Neural progenitor cell (in vitro differentiated cells): ENCODE measurements around the gene DCP2. TPM values are rescaled to one million over a fixed set of nuclear protein-coding genes. Genes with fewer than 3 reads are reported as not detected.

ENCODE experiments used
- DNase-seq: peaks from one replicate; pipeline ENCODE4 v3.0.0-alpha.2; 2016; ENCODE audit warnings: low spot score
- H2AFZ ChIP-seq: fragments of 200-600 bp; sonication (generic); replicated peaks from 2 replicates; pipeline ENCODE4 v1.6.1; 2016; ENCODE audit warnings: antibody characterized with exemption
- H3F3A ChIP-seq: fragments of 200-600 bp; sonication (generic); 2 replicates; pipeline ENCODE4 v1.6.1; 2016; ENCODE audit warnings: antibody characterized with exemption, low read depth
- H3K27ac ChIP-seq: fragments of 200-600 bp; sonication (generic); 2 replicates; pipeline ENCODE4 v1.5.1; 2016; ENCODE audit warnings: mild to moderate bottlenecking
- H3K27me3 ChIP-seq: fragments of 200-600 bp; sonication (generic); 2 replicates; pipeline ENCODE4 v1.6.1; 2016; ENCODE audit warnings: mild to moderate bottlenecking, moderate library complexity
- H3K36me3 ChIP-seq: fragments of 200-600 bp; sonication (generic); 2 replicates; pipeline ENCODE4 v1.5.1; 2016
- H3K4me1 ChIP-seq: fragments of 200-600 bp; sonication (generic); 2 replicates; pipeline ENCODE4 v1.6.1; 2016; ENCODE audit warnings: mixed run types
- H3K4me2 ChIP-seq: fragments of 200-600 bp; sonication (generic); 2 replicates; pipeline ENCODE4 v1.6.1; 2016
- H3K4me3 ChIP-seq: fragments of 200-600 bp; sonication (generic); 2 replicates; pipeline ENCODE4 v1.5.1; 2016
- H3K79me2 ChIP-seq: fragments of 200-600 bp; sonication (generic); 2 replicates; pipeline ENCODE4 v1.6.1; 2016; ENCODE audit warnings: low read depth
- H3K9ac ChIP-seq: fragments of 200-600 bp; sonication (generic); 2 replicates; pipeline ENCODE4 v1.6.1; 2016
- H3K9me3 ChIP-seq: fragments of 200-600 bp; sonication (generic); 2 replicates; pipeline ENCODE4 v1.5.1; 2016; ENCODE audit warnings: low read depth
- H4K20me1 ChIP-seq: fragments of 200-600 bp; sonication (generic); 2 replicates; pipeline ENCODE4 v1.6.1; 2016; ENCODE audit warnings: low read depth
- H3K27ac Mint-ChIP-seq: 3 replicates; pipeline ENCODE4 v1.8.0; 2021; ENCODE audit warnings: mixed read lengths
- H3K27me3 Mint-ChIP-seq: 2 replicates; pipeline ENCODE4 v1.8.0; 2022; ENCODE audit warnings: low read depth, mild to moderate bottlenecking, inconsistent platforms, moderate library complexity, mixed read lengths; ENCODE audit not compliant: insufficient read depth
- H3K36me3 Mint-ChIP-seq: 3 replicates; pipeline ENCODE4 v1.8.0; 2021; ENCODE audit warnings: mixed read lengths
- H3K4me1 Mint-ChIP-seq: 3 replicates; pipeline ENCODE4 v1.8.0; 2021; ENCODE audit warnings: mixed read lengths
- H3K4me3 Mint-ChIP-seq: 3 replicates; pipeline ENCODE4 v1.8.0; 2021; ENCODE audit warnings: mild to moderate bottlenecking, moderate library complexity, mixed read lengths
- H3K9me3 Mint-ChIP-seq: 3 replicates; pipeline ENCODE4 v1.8.0; 2020; ENCODE audit warnings: mixed read lengths
- EZH2 ChIP-seq: fragments of 200-600 bp; sonication (generic); IDR thresholded peaks from 2 replicates; pipeline ENCODE4 v1.6.1; 2017; ENCODE audit warnings: antibody characterized with exemption, mild to moderate bottlenecking, moderate library complexity
- EZH2phosphoT487 ChIP-seq: fragments of 200-600 bp; sonication (generic); IDR thresholded peaks from 2 replicates; pipeline ENCODE4 v1.6.1; 2017; ENCODE audit warnings: antibody characterized with exemption
- total RNA-seq: library from RNA; depleted of rRNA; stranded (reverse); fragments of >200 nt; gene quantifications from 2 replicates; pipeline ENCODE4 v1.2.3, GENCODE V29; 2015; ENCODE audit warnings: low replicate concordance
- TF ChIP-seq, protein P1 (sequence below): fragments of 200-600 bp; sonication (generic); IDR thresholded peaks from 2 replicates; pipeline ENCODE4 v1.5.1; 2017; ENCODE audit warnings: antibody characterized with exemption, mild to moderate bottlenecking

DCP2 gene
- total RNA-seq, 1 donor from 2014 or later: 174 TPM

DNA sequence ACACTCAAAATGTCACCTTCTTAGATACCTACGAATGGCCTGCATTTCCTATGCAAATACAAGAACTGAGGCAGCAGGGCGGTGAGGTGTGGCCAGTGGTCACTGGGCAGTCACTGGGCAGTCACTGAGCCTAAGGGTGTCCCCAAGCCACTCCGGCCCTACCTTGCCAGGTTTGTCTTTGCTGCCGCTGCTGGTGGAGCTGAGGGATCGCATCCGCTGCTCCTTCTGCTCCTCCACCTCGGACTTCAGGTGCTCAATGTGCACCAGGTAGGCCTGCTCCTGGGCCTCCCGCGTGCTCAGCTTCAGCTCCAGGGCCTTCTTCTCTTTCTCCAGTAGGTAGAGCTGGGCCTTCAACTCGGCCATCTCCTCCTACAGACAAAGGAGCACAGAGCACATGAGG, 72.3 kb downstream of the DCP2 start:
- H3K79me2 ChIP-seq: no peaks in the 10 kb centered on the region
- no peaks in the 10 kb centered on the region for H3K27me3 ChIP-seq
- no peak overlapping the region for H3K9ac ChIP-seq
- no peak overlapping the region for H3K27ac ChIP-seq
- H3K4me3 Mint-ChIP-seq: no peak overlapping the region
- no peaks in the 10 kb centered on the region for H3K36me3 ChIP-seq
- H3K9me3 Mint-ChIP-seq: no peaks in the 10 kb centered on the region
- H2AFZ ChIP-seq: no peak overlapping the region
- H3K4me2 ChIP-seq: no peak overlapping the region
- no peaks in the 10 kb centered on the region for H3F3A ChIP-seq
- no peaks in the 10 kb centered on the region for H4K20me1 ChIP-seq
- no peak overlapping the region for H3K4me3 ChIP-seq
- H3K36me3 Mint-ChIP-seq: peaks cover 9% of the 10 kb centered on the region
- no peak overlapping the region for H3K27ac Mint-ChIP-seq
- peaks cover 15% of the 10 kb centered on the region for H3K4me1 Mint-ChIP-seq
- peaks cover 9% of the 10 kb centered on the region for H3K27me3 Mint-ChIP-seq
- H3K9me3 ChIP-seq: no peaks in the 10 kb centered on the region
- no peak for TF ChIP-seq EZH2
- TF ChIP-seq, protein P1, sequence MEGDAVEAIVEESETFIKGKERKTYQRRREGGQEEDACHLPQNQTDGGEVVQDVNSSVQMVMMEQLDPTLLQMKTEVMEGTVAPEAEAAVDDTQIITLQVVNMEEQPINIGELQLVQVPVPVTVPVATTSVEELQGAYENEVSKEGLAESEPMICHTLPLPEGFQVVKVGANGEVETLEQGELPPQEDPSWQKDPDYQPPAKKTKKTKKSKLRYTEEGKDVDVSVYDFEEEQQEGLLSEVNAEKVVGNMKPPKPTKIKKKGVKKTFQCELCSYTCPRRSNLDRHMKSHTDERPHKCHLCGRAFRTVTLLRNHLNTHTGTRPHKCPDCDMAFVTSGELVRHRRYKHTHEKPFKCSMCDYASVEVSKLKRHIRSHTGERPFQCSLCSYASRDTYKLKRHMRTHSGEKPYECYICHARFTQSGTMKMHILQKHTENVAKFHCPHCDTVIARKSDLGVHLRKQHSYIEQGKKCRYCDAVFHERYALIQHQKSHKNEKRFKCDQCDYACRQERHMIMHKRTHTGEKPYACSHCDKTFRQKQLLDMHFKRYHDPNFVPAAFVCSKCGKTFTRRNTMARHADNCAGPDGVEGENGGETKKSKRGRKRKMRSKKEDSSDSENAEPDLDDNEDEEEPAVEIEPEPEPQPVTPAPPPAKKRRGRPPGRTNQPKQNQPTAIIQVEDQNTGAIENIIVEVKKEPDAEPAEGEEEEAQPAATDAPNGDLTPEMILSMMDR: no peak
- no peak for TF ChIP-seq EZH2phosphoT487
- H3K4me1 ChIP-seq: no peaks in the 10 kb centered on the region
- no peak for DNase-seq

DNA sequence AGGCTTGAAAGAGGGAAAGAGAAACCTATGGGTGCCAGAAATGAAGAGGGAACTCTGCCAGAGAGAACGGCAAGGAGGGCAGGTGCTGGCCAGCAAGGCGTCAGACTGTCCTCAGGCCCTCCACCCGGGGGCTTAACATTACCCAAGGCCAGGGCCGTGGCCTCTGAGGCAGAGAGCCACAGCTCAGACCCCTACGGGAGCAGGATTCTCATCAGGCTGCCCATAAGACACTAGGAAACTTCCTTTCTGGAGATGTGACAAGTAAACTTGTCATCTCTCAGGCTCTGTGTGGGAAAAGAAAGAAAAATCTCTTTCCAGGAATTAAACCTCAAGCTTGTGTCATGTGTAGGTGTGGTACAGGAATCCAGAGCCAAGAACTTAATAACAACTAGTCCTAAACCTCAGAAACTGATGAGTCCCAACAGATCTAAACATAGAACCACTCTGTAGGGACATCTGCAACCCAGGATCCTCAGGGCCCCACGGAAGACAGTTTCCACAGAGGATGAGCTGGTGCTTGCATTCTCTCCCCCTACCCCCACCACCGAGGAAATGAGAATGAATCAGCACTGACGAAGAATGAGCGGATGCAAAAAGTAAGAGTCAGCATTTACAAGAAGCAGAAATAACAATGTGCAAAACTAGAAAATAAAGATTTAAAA, 74.3 kb downstream of the DCP2 start:
- Histone ChIP-seq H2AFZ (no peak overlapping the region), H4K20me1 (no peaks in the 10 kb centered on the region), H3K4me2 (no peak overlapping the region), H3K79me2 (no peaks in the 10 kb centered on the region), H3K4me3 (no peak overlapping the region), H3K27me3 (no peaks in the 10 kb centered on the region), H3K9ac (no peak overlapping the region), H3K4me1 (no peaks in the 10 kb centered on the region), H3K27ac (no peak overlapping the region), H3K36me3 (no peaks in the 10 kb centered on the region), H3K9me3 (no peaks in the 10 kb centered on the region), H3F3A (no peaks in the 10 kb centered on the region)
- Mint-ChIP-seq H3K27ac (no peak overlapping the region), H3K36me3 (peaks cover 10% of the 10 kb centered on the region), H3K4me1 (peaks cover 6% of the 10 kb centered on the region), H3K9me3 (no peaks in the 10 kb centered on the region), H3K4me3 (no peak overlapping the region), H3K27me3 (peaks cover 6% of the 10 kb centered on the region)
- no peak for TF ChIP-seq EZH2
- TF ChIP-seq, protein P1: no peak
- no peak for TF ChIP-seq EZH2phosphoT487
- no peak for DNase-seq

DNA sequence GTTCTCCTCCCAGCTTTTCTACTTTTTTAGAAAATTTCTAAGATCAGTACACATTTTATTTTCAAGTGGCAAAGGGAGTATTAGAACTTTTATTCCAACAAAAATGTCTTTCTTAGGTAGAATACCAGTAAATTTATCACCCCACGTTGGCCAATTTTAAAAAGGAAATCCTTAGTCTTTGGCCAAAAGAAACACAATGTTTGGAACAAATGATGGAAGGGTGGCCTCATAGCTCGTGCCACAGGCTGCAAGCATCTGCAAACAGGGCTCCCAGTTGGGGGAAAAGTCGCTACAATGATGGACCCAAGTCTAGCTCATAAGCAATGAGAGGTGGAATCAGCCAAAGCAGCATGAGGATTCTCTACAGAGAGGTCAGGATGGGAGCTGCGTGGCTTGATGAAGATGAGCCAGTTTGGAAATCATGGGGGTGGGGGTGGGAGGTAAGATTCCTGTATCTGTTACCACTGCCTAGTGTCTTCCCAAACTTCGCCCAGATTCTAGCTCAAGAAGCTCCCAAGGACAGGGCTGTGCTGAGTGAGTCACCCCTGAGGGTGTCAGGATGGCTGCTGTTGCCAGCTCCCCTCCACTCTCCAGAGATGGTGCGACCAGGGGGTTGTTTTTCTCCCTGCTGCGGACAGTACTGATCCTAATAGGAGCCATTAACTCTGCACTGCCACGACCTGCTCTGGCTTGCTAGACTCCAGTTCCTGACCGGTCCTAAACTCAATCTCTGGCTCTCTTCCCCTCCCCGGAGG, 75.6 kb downstream of the DCP2 start:
- Mint-ChIP-seq H3K27ac (peak overlapping the region; percentile 34), H3K4me1 (peaks cover 7% of the 10 kb centered on the region)

More for the DNA sequence above, 75.6 kb downstream of the DCP2 start:
- Histone ChIP-seq H3K36me3 (no peaks in the 10 kb centered on the region), H3K4me2 (no peak overlapping the region), H3K79me2 (no peaks in the 10 kb centered on the region), H3K27me3 (no peaks in the 10 kb centered on the region), H4K20me1 (no peaks in the 10 kb centered on the region), H3K27ac (no peak overlapping the region), H3K9ac (no peak overlapping the region), H2AFZ (no peak overlapping the region), H3F3A (no peaks in the 10 kb centered on the region), H3K4me3 (no peak overlapping the region), H3K9me3 (no peaks in the 10 kb centered on the region), H3K4me1 (no peaks in the 10 kb centered on the region)
- H3K4me3 Mint-ChIP-seq: no peak overlapping the region
- H3K36me3 Mint-ChIP-seq: peaks cover 7% of the 10 kb centered on the region
- no peaks in the 10 kb centered on the region for H3K9me3 Mint-ChIP-seq
- no peak for DNase-seq
- no peak for TF ChIP-seq EZH2
- TF ChIP-seq EZH2phosphoT487: no peak
- TF ChIP-seq, protein P1: no peak
- H3K27me3 Mint-ChIP-seq: peaks cover 6% of the 10 kb centered on the region
